ENCODE measurements around the gene CDC42EP4. TPM values are rescaled to one million over a fixed set of nuclear protein-coding genes. Genes with fewer than 3 reads are reported as not detected.
A peak's percentile ranks its signal among the peaks of the same experiment; 100 is the strongest.

The CDC42EP4 gene
- total RNA-seq, 4 donors from 2014 or later: 54.9 to 75.6 (median 69.6) TPM

DNA sequence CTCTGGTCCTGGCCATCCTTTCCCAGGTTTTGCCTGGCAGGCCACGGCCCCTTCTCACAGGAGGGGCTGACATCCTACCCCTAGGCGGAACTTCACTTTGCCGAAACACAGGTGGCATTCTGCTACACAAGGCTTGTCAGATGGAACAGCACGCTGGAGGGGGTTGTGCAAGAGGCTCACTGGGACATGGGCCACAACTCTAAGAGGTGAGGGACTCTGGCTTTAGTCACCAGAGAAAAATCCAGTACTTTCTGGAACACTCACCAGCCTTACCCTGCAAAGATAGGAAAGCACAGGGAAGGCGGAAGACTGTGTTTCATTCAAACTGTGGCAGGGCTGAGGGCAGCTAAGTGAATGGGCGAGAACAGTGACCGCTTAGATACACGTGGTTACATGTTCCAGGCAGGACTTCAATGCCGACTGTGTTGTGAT lies 18.3 kb downstream of the CDC42EP4 start:
- Histone ChIP-seq H3K36me3 (no peaks in the 10 kb centered on the region), H3K27ac (peak overlapping the region; percentile 83 to 90 (median 86)), H3K27me3 (no peaks in the 10 kb centered on the region), H3K9me3 (no peaks in the 10 kb centered on the region), H3K4me3 (no peak overlapping the region), H3K4me1 (peaks cover 54 to 82% (median 65%) of the 10 kb centered on the region in 4 donors)
- in situ Hi-C loops (cut with MboI; ENCODE audit: low pct_ligation_motif_present in 1 of 4, low pct_unique_long_range_greater_than_20kb in 1 of 4, low sequenced_read_pairs in 3 of 4) (no loop called here), intact Hi-C loops (cut with DNase I; ENCODE audit: low total_unique reads) (no loop called here)
- 68 to 80% methylated on average over 1 to 9 of the region's 9 CpGs for WGBS, 2 donors (ENCODE audit: low coverage in 1 of 2)
- peak; percentile 51 for DNase-seq
- no peak for TF ChIP-seq POLR2A (IDR thresholded peaks at IDR 0.05)
- peak in 2 of 3 donors; percentile 30 to 43 for TF ChIP-seq POLR2AphosphoS5 (IDR thresholded peaks at IDR 0.05)

DNA sequence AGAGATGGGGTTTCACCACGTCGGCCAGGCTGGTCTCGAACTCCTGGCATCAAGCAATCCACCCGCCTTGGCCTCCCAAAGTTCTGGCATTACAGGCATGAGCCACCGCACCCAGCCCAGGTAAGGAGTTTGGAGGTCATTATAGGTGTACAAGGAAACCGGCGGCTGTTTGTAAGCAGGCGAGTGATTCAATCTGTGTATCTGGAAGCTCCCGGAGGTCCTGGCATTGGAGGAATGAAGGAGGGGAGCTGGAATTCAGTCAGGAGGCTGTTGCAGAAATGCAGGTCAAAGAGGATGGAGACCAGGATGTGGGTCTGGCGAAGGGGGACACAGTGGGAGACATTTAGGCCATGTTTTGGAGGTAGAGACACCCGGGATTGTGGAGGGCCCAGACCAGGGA lies 18.8 kb downstream of the CDC42EP4 start:
- H3K36me3 ChIP-seq: no peaks in the 10 kb centered on the region
- no peak overlapping the region for H3K4me3 ChIP-seq
- TF ChIP-seq EP300 (IDR thresholded peaks at IDR 0.05; ENCODE audit: low read depth): no peak
- TF ChIP-seq, protein P1, sequence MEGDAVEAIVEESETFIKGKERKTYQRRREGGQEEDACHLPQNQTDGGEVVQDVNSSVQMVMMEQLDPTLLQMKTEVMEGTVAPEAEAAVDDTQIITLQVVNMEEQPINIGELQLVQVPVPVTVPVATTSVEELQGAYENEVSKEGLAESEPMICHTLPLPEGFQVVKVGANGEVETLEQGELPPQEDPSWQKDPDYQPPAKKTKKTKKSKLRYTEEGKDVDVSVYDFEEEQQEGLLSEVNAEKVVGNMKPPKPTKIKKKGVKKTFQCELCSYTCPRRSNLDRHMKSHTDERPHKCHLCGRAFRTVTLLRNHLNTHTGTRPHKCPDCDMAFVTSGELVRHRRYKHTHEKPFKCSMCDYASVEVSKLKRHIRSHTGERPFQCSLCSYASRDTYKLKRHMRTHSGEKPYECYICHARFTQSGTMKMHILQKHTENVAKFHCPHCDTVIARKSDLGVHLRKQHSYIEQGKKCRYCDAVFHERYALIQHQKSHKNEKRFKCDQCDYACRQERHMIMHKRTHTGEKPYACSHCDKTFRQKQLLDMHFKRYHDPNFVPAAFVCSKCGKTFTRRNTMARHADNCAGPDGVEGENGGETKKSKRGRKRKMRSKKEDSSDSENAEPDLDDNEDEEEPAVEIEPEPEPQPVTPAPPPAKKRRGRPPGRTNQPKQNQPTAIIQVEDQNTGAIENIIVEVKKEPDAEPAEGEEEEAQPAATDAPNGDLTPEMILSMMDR (IDR thresholded peaks at IDR 0.05): no peak
- TF ChIP-seq POLR2A (IDR thresholded peaks at IDR 0.05): no peak
- TF ChIP-seq POLR2AphosphoS5 (IDR thresholded peaks at IDR 0.05): no peak
- peak overlapping the region; percentile 83 to 90 (median 86) for H3K27ac ChIP-seq
- no peaks in the 10 kb centered on the region for H3K27me3 ChIP-seq
- intact Hi-C loops (cut with DNase I; ENCODE audit: low total_unique reads): no loop called here
- 75 to 86% methylated on average over 3 to 11 of the region's 11 CpGs for WGBS, 2 donors (ENCODE audit: low coverage in 1 of 2)
- in situ Hi-C loops (cut with MboI; ENCODE audit: low pct_ligation_motif_present in 1 of 4, low pct_unique_long_range_greater_than_20kb in 1 of 4, low sequenced_read_pairs in 3 of 4): no loop called here
- DNase-seq: no peak
- H3K9me3 ChIP-seq: no peaks in the 10 kb centered on the region
- H3K4me1 ChIP-seq: peaks cover 58 to 82% (median 65%) of the 10 kb centered on the region in 4 donors

DNA sequence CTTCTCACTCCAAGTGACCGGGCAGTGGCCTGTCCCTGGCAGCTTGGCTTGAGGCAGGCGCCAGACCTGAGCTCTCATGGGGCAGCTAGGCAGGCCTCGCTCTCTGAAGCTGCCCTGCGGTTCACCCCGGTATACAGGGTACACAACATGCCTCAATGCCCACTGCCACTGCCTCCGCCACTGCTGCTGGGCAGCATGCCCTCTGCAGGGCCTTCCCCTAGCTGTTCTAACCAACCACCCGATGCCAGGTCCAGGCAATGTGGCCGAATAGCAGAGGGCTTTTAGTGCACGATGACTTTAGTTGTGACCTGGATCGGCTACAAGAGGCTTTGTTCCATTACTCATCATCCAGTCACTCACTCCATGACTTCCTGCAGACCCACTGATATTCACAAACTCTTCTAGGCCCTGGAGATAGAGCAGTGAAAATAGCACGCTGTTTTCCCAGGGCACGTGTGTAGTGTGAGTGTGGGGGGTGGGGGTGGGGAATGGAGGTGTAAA lies 19.7 kb downstream of the CDC42EP4 start:
- H3K36me3 ChIP-seq: no peaks in the 10 kb centered on the region
- intact Hi-C loops (cut with DNase I; ENCODE audit: low total_unique reads) (no loop called here), in situ Hi-C loops (cut with MboI; ENCODE audit: low pct_ligation_motif_present in 1 of 4, low pct_unique_long_range_greater_than_20kb in 1 of 4, low sequenced_read_pairs in 3 of 4) (no loop called here)
- peaks cover 64 to 90% (median 68%) of the 10 kb centered on the region in 4 donors for H3K4me1 ChIP-seq
- TF ChIP-seq POLR2AphosphoS5 (IDR thresholded peaks at IDR 0.05): peak in 1 of 3 donors; percentile 5
- no peak for TF ChIP-seq POLR2A (IDR thresholded peaks at IDR 0.05)
- no peaks in the 10 kb centered on the region for H3K9me3 ChIP-seq
- 40 to 80% methylated on average over 1 to 12 of the region's 12 CpGs for WGBS, 2 donors (ENCODE audit: low coverage in 1 of 2)
- no peak for DNase-seq
- H3K27ac ChIP-seq: peak overlapping the region; percentile 83 to 90 (median 86)
- H3K27me3 ChIP-seq: no peaks in the 10 kb centered on the region
- no peak overlapping the region for H3K4me3 ChIP-seq

DNA sequence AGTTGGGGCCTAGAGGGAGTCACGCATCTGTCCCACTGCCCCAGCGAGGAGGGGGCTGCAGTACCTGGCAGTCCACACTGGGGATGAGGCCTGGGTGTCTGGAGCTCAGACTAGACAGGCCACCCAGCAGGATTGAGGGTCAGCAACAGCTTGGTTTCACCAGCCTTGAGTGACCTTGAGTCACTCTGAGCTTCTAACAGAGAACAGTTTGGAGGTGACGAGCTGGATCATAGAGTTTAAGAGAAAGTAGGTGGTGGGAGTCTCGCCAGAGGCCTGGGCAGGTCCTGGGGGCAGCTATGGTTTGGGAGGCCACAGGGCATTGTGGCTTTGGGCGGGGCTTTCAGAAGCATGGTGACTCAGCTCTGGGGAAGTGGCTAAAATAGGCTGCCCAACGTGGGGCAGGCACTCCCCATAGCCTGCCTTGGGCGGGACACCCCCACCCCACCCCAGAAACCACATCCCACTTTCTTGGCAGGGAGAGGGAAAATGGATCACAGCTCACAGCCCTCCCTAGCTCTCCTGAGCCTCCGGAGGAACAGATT lies 20.5 kb downstream of the CDC42EP4 start:
- intact Hi-C loops (cut with DNase I; ENCODE audit: low total_unique reads) (no loop called here), in situ Hi-C loops (cut with MboI; ENCODE audit: low pct_ligation_motif_present in 1 of 4, low pct_unique_long_range_greater_than_20kb in 1 of 4, low sequenced_read_pairs in 3 of 4) (no loop called here)
- TF ChIP-seq EP300 (IDR thresholded peaks at IDR 0.05; ENCODE audit: low read depth) (no peak), POLR2AphosphoS5 (IDR thresholded peaks at IDR 0.05) (no peak), POLR2A (IDR thresholded peaks at IDR 0.05) (no peak)
- TF ChIP-seq, protein P1 (IDR thresholded peaks at IDR 0.05): no peak
- peak; percentile 76 for DNase-seq
- Histone ChIP-seq H3K36me3 (no peaks in the 10 kb centered on the region), H3K27ac (peak overlapping the region; percentile 83 to 90 (median 86)), H3K4me3 (no peak overlapping the region), H3K4me1 (peaks cover 67 to 94% (median 73%) of the 10 kb centered on the region in 4 donors), H3K27me3 (no peaks in the 10 kb centered on the region), H3K9me3 (no peaks in the 10 kb centered on the region)
- 36 to 90% methylated on average over 2 to 8 of the region's 8 CpGs for WGBS, 2 donors (ENCODE audit: low coverage in 1 of 2)

DNA sequence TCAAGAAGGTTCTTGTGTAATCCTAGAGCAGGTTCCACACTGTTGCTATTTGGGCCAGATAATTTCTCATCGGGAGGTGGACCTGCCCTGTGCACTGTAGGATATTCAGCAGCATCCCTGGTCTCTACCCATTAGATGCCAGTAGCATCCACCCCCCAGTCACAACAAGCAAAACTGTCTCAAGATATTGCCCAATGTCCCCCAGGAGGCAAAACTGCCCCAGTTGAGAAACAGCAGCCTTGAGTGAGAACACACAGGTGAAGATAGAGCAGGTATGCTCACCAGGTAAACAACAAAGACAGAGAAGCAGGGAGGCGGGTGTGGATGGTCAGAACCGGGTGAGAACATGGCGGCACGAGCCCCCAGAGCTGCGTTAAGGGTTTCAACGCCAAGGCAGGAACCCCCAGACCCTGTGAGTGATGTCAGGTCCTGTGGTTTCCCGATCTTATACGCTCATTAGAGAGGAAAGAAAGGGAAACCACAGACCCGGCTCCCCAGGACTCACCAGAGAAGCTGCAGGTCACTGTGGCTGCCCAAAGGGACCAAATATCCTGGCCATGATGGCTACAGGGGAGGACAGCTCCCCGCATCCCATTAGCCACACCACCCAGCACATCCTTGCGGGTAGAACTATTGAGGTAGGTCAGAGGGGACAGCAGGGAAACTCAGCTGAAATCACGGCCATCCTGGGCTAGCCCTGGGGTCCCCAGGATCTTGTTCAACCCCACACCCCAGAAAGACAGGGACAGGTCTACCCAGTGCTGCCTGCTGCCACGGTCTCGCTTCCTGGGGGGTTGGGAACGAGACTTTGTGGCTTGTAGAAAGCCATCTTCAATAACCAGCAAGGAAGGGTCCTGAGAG lies 21.2 kb downstream of the CDC42EP4 start:
- Histone ChIP-seq H3K27me3 (no peaks in the 10 kb centered on the region), H3K27ac (peak overlapping the region; percentile 83 to 90 (median 86)), H3K4me1 (peaks cover 68 to 97% (median 74%) of the 10 kb centered on the region in 4 donors), H3K9me3 (no peaks in the 10 kb centered on the region), H3K4me3 (no peak overlapping the region), H3K36me3 (peaks cover 0 to 7% (median 1%) of the 10 kb centered on the region in 4 donors)
- no peak for DNase-seq
- TF ChIP-seq, protein P1 (IDR thresholded peaks at IDR 0.05): no peak
- no peak for TF ChIP-seq POLR2A (IDR thresholded peaks at IDR 0.05)
- no peak for TF ChIP-seq POLR2AphosphoS5 (IDR thresholded peaks at IDR 0.05)
- TF ChIP-seq EP300 (IDR thresholded peaks at IDR 0.05; ENCODE audit: low read depth): no peak
- WGBS, 2 donors (ENCODE audit: low coverage in 1 of 2): 60 to 88% methylated on average over 6 to 16 of the region's 16 CpGs
- intact Hi-C loops (cut with DNase I; ENCODE audit: low total_unique reads) (no loop called here), in situ Hi-C loops (cut with MboI; ENCODE audit: low pct_ligation_motif_present in 1 of 4, low pct_unique_long_range_greater_than_20kb in 1 of 4, low sequenced_read_pairs in 3 of 4) (no loop called here)
